Dendritic cell treated with granulocyte-macrophage colony-stimulating factor and Interleukin-4, amounts not matched to agents 40 ng/mL and 50 ng/mL, for 4 days (primary cell): ENCODE data around the gene ATP2A3.

Experiments
- H3K27ac Mint-ChIP-seq: one replicate; pipeline ENCODE4 v1.8.0; 2022; ENCODE audit warnings: mild to moderate bottlenecking, mixed read lengths
- H3K27me3 Mint-ChIP-seq: one replicate; pipeline ENCODE4 v1.8.0; 2022; ENCODE audit warnings: mild to moderate bottlenecking, mixed read lengths
- H3K36me3 Mint-ChIP-seq: one replicate; pipeline ENCODE4 v1.8.0; 2022; ENCODE audit warnings: low read depth, mixed read lengths
- H3K4me1 Mint-ChIP-seq: one replicate; pipeline ENCODE4 v1.8.0; 2022; ENCODE audit warnings: low read depth, mixed read lengths
- H3K4me3 Mint-ChIP-seq: one replicate; pipeline ENCODE4 v1.8.0; 2022; ENCODE audit warnings: mild to moderate bottlenecking, moderate library complexity, mixed read lengths
- H3K9me3 Mint-ChIP-seq: one replicate; pipeline ENCODE4 v1.8.0; 2022; ENCODE audit warnings: mixed read lengths
- intact Hi-C: fragments of 100-400 bp; cut with micrococcal nuclease; formaldehyde crosslinking; loops from one replicate; pipeline ENCODE4 v1.15.0; 2022

ATP2A3 gene

GRCh38 chr17:3972931-3973330, 8.7 kb upstream of the ATP2A3 start:
- H3K27ac Mint-ChIP-seq: no peak overlapping the region
- intact Hi-C loops: no loop called here
- H3K27me3 Mint-ChIP-seq: peaks cover 47% of the 10 kb centered on the region
- H3K4me3 Mint-ChIP-seq: peak overlapping the region; percentile 33
- peaks cover 10% of the 10 kb centered on the region for H3K9me3 Mint-ChIP-seq
- H3K4me1 Mint-ChIP-seq: peaks cover 27% of the 10 kb centered on the region
- H3K36me3 Mint-ChIP-seq: no peaks in the 10 kb centered on the region

- H3K27me3 Mint-ChIP-seq: peaks cover 50% of the 10 kb centered on the region
- H3K36me3 Mint-ChIP-seq: no peaks in the 10 kb centered on the region
- no peak overlapping the region for H3K27ac Mint-ChIP-seq
- peaks cover 27% of the 10 kb centered on the region for H3K4me1 Mint-ChIP-seq
- H3K9me3 Mint-ChIP-seq: peaks cover 10% of the 10 kb centered on the region
- peak overlapping the region; percentile 33 for H3K4me3 Mint-ChIP-seq
- intact Hi-C loops: no loop called here
Observed at GRCh38 chr17:3972281-3972731, 8.1 kb upstream of the ATP2A3 start.

DNA sequence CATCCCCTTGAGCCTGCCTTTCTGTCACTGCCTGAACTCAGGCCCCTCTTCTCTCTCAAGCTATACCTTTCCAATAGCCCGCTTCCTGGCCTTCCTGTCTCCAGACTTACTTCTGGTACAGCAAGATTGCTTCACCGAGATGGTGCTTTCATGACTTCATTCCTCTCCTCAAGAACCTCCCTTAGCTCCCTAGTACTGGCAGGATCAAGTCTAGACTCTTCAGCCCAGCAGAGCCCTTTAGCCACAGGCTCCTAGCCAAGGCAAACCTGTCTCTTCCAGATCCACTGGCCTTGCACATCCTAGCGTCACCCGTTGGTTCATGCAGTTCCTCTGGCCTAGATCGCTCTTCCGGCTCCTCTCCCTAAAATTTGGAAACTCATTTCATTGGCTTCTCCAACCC, 6.4 kb upstream of the ATP2A3 start:
- H3K36me3 Mint-ChIP-seq: no peaks in the 10 kb centered on the region
- intact Hi-C loops: no loop called here
- H3K27me3 Mint-ChIP-seq: peaks cover 45% of the 10 kb centered on the region
- peaks cover 10% of the 10 kb centered on the region for H3K9me3 Mint-ChIP-seq
- H3K27ac Mint-ChIP-seq: no peak overlapping the region
- peaks cover 27% of the 10 kb centered on the region for H3K4me1 Mint-ChIP-seq
- no peak overlapping the region for H3K4me3 Mint-ChIP-seq

DNA sequence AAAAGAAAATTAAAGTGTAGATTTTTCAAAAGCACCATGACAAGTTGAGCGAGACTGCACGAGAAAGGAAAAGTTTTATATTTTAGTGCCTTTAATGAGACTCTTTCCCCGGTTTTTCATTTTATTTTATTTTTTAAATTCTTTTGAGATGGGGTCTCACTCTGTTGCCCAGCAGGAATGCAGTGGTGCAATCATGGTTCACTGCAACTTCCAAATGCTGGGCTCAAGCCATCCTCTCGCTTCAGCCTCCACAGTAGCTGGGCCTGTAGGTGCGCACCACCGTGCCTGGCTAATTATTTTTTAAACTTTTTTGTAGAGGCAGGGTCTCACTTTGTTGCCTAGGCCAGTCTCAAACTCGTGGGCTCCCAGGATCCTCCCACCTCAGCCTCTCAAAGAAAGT, 5.7 kb upstream of the ATP2A3 start:
- Mint-ChIP-seq H3K27me3 (peaks cover 45% of the 10 kb centered on the region), H3K27ac (no peak overlapping the region), H3K36me3 (no peaks in the 10 kb centered on the region), H3K4me3 (no peak overlapping the region), H3K4me1 (peaks cover 34% of the 10 kb centered on the region), H3K9me3 (peaks cover 6% of the 10 kb centered on the region)
- intact Hi-C loops: no loop called here

GRCh38 chr17:3968886-3969524, 4.8 kb upstream of the ATP2A3 start:
- Mint-ChIP-seq H3K36me3 (no peaks in the 10 kb centered on the region), H3K27ac (no peak overlapping the region), H3K4me1 (peaks cover 26% of the 10 kb centered on the region), H3K4me3 (no peak overlapping the region), H3K27me3 (peaks cover 38% of the 10 kb centered on the region), H3K9me3 (no peaks in the 10 kb centered on the region)
- intact Hi-C loops: no loop called here

GRCh38 chr17:3968015-3968414, 3.8 kb upstream of the ATP2A3 start:
- peaks cover 29% of the 10 kb centered on the region for H3K27me3 Mint-ChIP-seq
- no peak overlapping the region for H3K4me3 Mint-ChIP-seq
- H3K4me1 Mint-ChIP-seq: peaks cover 25% of the 10 kb centered on the region
- H3K9me3 Mint-ChIP-seq: no peaks in the 10 kb centered on the region
- no peaks in the 10 kb centered on the region for H3K36me3 Mint-ChIP-seq
- intact Hi-C loops: no loop called here
- H3K27ac Mint-ChIP-seq: no peak overlapping the region

GRCh38 chr17:3966720-3967363, 2.6 kb upstream of the ATP2A3 start:
- intact Hi-C loops: no loop called here
- no peaks in the 10 kb centered on the region for H3K36me3 Mint-ChIP-seq
- H3K9me3 Mint-ChIP-seq: no peaks in the 10 kb centered on the region
- H3K4me1 Mint-ChIP-seq: peaks cover 24% of the 10 kb centered on the region
- no peak overlapping the region for H3K27ac Mint-ChIP-seq
- peaks cover 19% of the 10 kb centered on the region for H3K27me3 Mint-ChIP-seq
- no peak overlapping the region for H3K4me3 Mint-ChIP-seq

GRCh38 chr17:3965118-3965800, 1.0 kb upstream of the ATP2A3 start:
- no peaks in the 10 kb centered on the region for H3K36me3 Mint-ChIP-seq
- H3K4me3 Mint-ChIP-seq: peak overlapping the region; percentile 65
- H3K9me3 Mint-ChIP-seq: no peaks in the 10 kb centered on the region
- intact Hi-C loops: no loop called here
- H3K27me3 Mint-ChIP-seq: peaks cover 7% of the 10 kb centered on the region
- peak overlapping the region; percentile 73 for H3K27ac Mint-ChIP-seq
- H3K4me1 Mint-ChIP-seq: peaks cover 40% of the 10 kb centered on the region

DNA sequence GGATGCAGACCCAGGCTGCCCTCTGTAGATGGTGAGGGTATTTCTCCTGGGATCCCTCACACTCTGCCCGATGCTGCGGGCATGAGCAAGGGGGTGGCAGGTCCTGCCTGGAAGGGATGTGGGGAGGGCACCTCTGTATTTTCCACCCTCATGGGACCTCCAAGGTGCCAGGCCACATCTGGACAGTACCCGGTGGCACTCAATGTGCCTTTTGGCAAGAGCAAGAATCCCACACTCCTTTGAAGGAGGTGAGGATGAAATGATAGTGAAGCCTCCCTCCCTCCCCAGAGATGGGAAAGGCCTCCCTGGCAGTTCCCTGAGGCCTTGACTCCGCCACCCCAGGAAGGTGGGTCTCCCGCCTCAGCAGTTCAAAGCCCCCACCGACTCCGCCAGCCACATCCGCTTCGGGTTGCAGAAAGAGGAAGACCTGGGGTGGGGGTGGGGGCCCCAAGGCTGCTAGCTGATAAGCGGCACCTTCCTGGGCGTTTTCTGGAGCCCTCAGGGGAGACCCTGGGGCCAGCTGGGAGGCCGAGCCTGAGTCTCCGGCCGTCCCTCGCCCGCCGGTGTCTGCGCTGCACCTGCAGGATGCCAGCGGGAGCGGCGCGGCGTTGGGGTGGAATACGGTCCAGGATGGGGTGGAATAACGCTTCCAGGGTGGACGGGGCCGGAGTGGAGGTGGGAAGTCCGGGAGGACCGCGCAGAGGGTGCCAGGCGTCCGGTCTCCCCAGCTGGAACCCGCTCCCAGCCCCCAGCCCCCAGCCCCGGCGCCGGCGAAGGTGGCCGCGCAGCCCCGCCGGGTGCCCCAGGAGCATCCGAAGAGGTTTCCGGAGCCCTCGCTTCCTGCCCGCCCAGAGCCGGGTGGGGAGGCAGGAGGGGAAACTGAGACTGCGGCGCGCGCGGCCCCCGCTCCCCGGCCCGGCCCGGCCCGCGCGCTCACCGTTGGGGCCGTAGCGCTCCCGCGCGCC, 718 bp downstream of the ATP2A3 start:
- Mint-ChIP-seq H3K36me3 (no peaks in the 10 kb centered on the region), H3K27me3 (peaks cover 7% of the 10 kb centered on the region), H3K9me3 (no peaks in the 10 kb centered on the region), H3K4me3 (peak overlapping the region; percentile 81), H3K4me1 (peaks cover 54% of the 10 kb centered on the region), H3K27ac (peak overlapping the region; percentile 50)
- intact Hi-C loops: loop anchor here (5.0 kb wide), 2 partner anchors 39 to 51 kb away; no protein-coding TSS in a partner anchor

DNA sequence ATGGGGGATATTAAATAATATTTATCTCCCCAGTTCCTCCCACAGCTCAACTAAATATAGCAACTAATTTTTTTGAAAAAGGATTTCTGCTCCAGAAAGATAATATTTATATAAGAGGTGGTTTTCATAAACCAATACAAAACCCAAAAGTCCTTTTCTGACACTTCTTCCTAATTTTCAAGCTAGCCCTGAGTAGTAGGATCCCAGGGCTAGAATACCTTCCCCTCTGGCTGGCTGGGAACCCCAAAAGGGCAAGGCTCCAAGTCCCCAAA, 1.3 kb downstream of the ATP2A3 start:
- H3K9me3 Mint-ChIP-seq: no peaks in the 10 kb centered on the region
- peak overlapping the region; percentile 81 for H3K4me3 Mint-ChIP-seq
- peaks cover 54% of the 10 kb centered on the region for H3K4me1 Mint-ChIP-seq
- H3K27me3 Mint-ChIP-seq: peaks cover 5% of the 10 kb centered on the region
- no peaks in the 10 kb centered on the region for H3K36me3 Mint-ChIP-seq
- H3K27ac Mint-ChIP-seq: peak overlapping the region; percentile 50
- intact Hi-C loops: loop anchor here (5.0 kb wide), 2 partner anchors 39 to 51 kb away; no protein-coding TSS in a partner anchor

- Mint-ChIP-seq H3K27ac (peak overlapping the region; percentile 9), H3K4me1 (peaks cover 54% of the 10 kb centered on the region), H3K36me3 (no peaks in the 10 kb centered on the region), H3K4me3 (peak overlapping the region; percentile 30), H3K27me3 (peaks cover 2% of the 10 kb centered on the region), H3K9me3 (no peaks in the 10 kb centered on the region)
- intact Hi-C loops: loop anchor here (5.0 kb wide), 2 partner anchors 40 to 50 kb away; no protein-coding TSS in a partner anchor
Observed at GRCh38 chr17:3962217-3962964, 1.8 kb downstream of the ATP2A3 start.

GRCh38 chr17:3961564-3962047, 2.6 kb downstream of the ATP2A3 start:
- peak overlapping the region; percentile 9 for H3K27ac Mint-ChIP-seq
- H3K4me3 Mint-ChIP-seq: no peak overlapping the region
- H3K4me1 Mint-ChIP-seq: peaks cover 57% of the 10 kb centered on the region
- intact Hi-C loops: loop anchor here (5.0 kb wide), 2 partner anchors 41 to 49 kb away; no protein-coding TSS in a partner anchor
- H3K36me3 Mint-ChIP-seq: peaks cover 4% of the 10 kb centered on the region
- no peaks in the 10 kb centered on the region for H3K9me3 Mint-ChIP-seq
- peaks cover 2% of the 10 kb centered on the region for H3K27me3 Mint-ChIP-seq

- Mint-ChIP-seq H3K36me3 (peaks cover 6% of the 10 kb centered on the region), H3K4me3 (peak overlapping the region; percentile 28), H3K27me3 (peaks cover 2% of the 10 kb centered on the region), H3K9me3 (no peaks in the 10 kb centered on the region), H3K4me1 (peaks cover 66% of the 10 kb centered on the region), H3K27ac (peak overlapping the region; percentile 59)
- intact Hi-C loops: loop anchor here (5.0 kb wide), 2 partner anchors 42 to 48 kb away; no protein-coding TSS in a partner anchor
Observed at GRCh38 chr17:3960764-3961163, 3.5 kb downstream of the ATP2A3 start.
